MM.1S (cell line): ENCODE data around the gene NPEPPS.

Experiments
- DNase-seq: peaks from one replicate; pipeline ENCODE4 v3.0.0-alpha.2; 2015
- H2AFZ ChIP-seq: fragments of 300-600 bp; sonication (generic); 2 replicates; pipeline ENCODE4 v1.6.0; 2016; ENCODE audit warnings: antibody characterized with exemption, low read length
- H3F3A ChIP-seq: fragments of 300-600 bp; sonication (generic); 2 replicates; pipeline ENCODE4 v1.6.1; 2016; ENCODE audit warnings: mild to moderate bottlenecking, antibody characterized with exemption, low read length, moderate library complexity, mixed read lengths; ENCODE audit not compliant: insufficient read depth
- H3K27ac ChIP-seq: fragments of 300-600 bp; sonication (generic); 2 replicates; pipeline ENCODE4 v1.5.1; 2016; ENCODE audit warnings: mild to moderate bottlenecking, low read length
- H3K27me3 ChIP-seq: fragments of 300-600 bp; sonication (generic); replicated peaks from 2 replicates; pipeline ENCODE4 v1.6.0; 2016; ENCODE audit warnings: low read length; ENCODE audit not compliant: insufficient read depth
- H3K36me3 ChIP-seq: fragments of 300-600 bp; sonication (generic); replicated peaks from 2 replicates; pipeline ENCODE4 v1.6.1; 2016; ENCODE audit warnings: mild to moderate bottlenecking, low read length, mixed read lengths; ENCODE audit not compliant: insufficient read depth
- H3K4me1 ChIP-seq: fragments of 300-600 bp; sonication (generic); 2 replicates; pipeline ENCODE4 v1.6.1; 2016; ENCODE audit warnings: low read length, mixed read lengths
- H3K4me2 ChIP-seq: fragments of 300-600 bp; sonication (generic); 2 replicates; pipeline ENCODE4 v1.6.0; 2016; ENCODE audit warnings: low read depth, low read length
- H3K4me3 ChIP-seq: fragments of 300-600 bp; sonication (generic); 2 replicates; pipeline ENCODE4 v1.5.1; 2016; ENCODE audit warnings: low read length, mixed read lengths
- H3K79me2 ChIP-seq: fragments of 300-600 bp; sonication (generic); 2 replicates; pipeline ENCODE4 v1.6.1; 2016; ENCODE audit warnings: mixed run types, low read length, mixed read lengths
- H3K9ac ChIP-seq: fragments of 300-600 bp; sonication (generic); 2 replicates; pipeline ENCODE4 v1.6.1; 2016; ENCODE audit warnings: low read length, mixed read lengths
- H3K9me2 ChIP-seq: fragments of 300-600 bp; sonication (generic); replicated peaks from 2 replicates; pipeline ENCODE4 v1.6.1; 2016; ENCODE audit warnings: mild to moderate bottlenecking, low read length, mixed read lengths; ENCODE audit not compliant: insufficient read depth
- H3K9me3 ChIP-seq: fragments of 300-600 bp; sonication (generic); replicated peaks from 2 replicates; pipeline ENCODE4 v1.6.1; 2016; ENCODE audit warnings: mild to moderate bottlenecking, low read length, mixed read lengths; ENCODE audit not compliant: insufficient read depth
- H4K20me1 ChIP-seq: fragments of 300-600 bp; sonication (generic); 2 replicates; pipeline ENCODE4 v1.6.1; 2016; ENCODE audit warnings: mild to moderate bottlenecking, low read length, moderate library complexity, mixed read lengths; ENCODE audit not compliant: insufficient read depth
- CTCF ChIP-seq: fragments of 300-600 bp; sonication (generic); IDR thresholded peaks from 2 replicates; pipeline ENCODE4 v1.5.1; 2016; ENCODE audit warnings: antibody characterized with exemption, low read length, mixed read lengths
- EZH2 ChIP-seq: fragments of 300-600 bp; sonication (generic); optimal IDR thresholded peaks from 2 replicates; pipeline ENCODE3; 2017; ENCODE audit warnings: low read depth, mild to moderate bottlenecking, antibody characterized with exemption, low read length, mixed read lengths
- EZH2phosphoT487 ChIP-seq: fragments of 300-600 bp; sonication (generic); IDR thresholded peaks from 2 replicates; pipeline ENCODE4 v1.6.1; 2018; ENCODE audit warnings: antibody characterized with exemption, low read length

Gene NPEPPS

GRCh38 chr17:47629826-47630225, 98.9 kb downstream of the NPEPPS start:
- Histone ChIP-seq H3K27ac (no peak overlapping the region), H3K9ac (no peak overlapping the region), H3K27me3 (no peaks in the 10 kb centered on the region), H3K4me2 (no peak overlapping the region), H4K20me1 (no peaks in the 10 kb centered on the region), H3K9me2 (no peaks in the 10 kb centered on the region), H3F3A (peaks cover 4% of the 10 kb centered on the region; the same call in 1 of the 2 replicates), H3K79me2 (0 out of 2 replicates have a peak, but pooled peaks cover under 1% of the 10 kb centered on the region), H3K4me3 (no peak overlapping the region), H3K36me3 (no peaks in the 10 kb centered on the region), H3K4me1 (peaks cover 6% of the 10 kb centered on the region), H2AFZ (no peak overlapping the region), H3K9me3 (no peaks in the 10 kb centered on the region)
- TF ChIP-seq CTCF: no peak
- no peak for TF ChIP-seq EZH2
- TF ChIP-seq EZH2phosphoT487: no peak
- no peak for DNase-seq

GRCh38 chr17:47630614-47631013, 99.7 kb downstream of the NPEPPS start:
- H3K9me3 ChIP-seq: no peaks in the 10 kb centered on the region

GRCh38 chr17:47632991-47633390, 102.1 kb downstream of the NPEPPS start:
- TF ChIP-seq EZH2phosphoT487: no peak
- TF ChIP-seq EZH2: no peak
- TF ChIP-seq CTCF: no peak
- Histone ChIP-seq H3K79me2 (no peaks in the 10 kb centered on the region), H3K4me2 (no peak overlapping the region), H3K4me3 (no peak overlapping the region), H3K9me3 (no peaks in the 10 kb centered on the region), H3F3A (no peaks in the 10 kb centered on the region), H3K36me3 (no peaks in the 10 kb centered on the region), H3K27me3 (no peaks in the 10 kb centered on the region), H3K4me1 (no peaks in the 10 kb centered on the region), H3K9ac (no peak overlapping the region), H4K20me1 (no peaks in the 10 kb centered on the region), H2AFZ (no peak overlapping the region), H3K27ac (no peak overlapping the region), H3K9me2 (no peaks in the 10 kb centered on the region)
- no peak for DNase-seq

More at GRCh38 chr17:47630614-47631013, 99.7 kb downstream of the NPEPPS start:
- Histone ChIP-seq H4K20me1 (no peaks in the 10 kb centered on the region), H3K4me1 (no peaks in the 10 kb centered on the region), H3K4me2 (no peak overlapping the region), H3K27me3 (no peaks in the 10 kb centered on the region), H3K9ac (no peak overlapping the region), H3K27ac (no peak overlapping the region), H3F3A (no peaks in the 10 kb centered on the region), H3K4me3 (no peak overlapping the region), H2AFZ (no peak overlapping the region), H3K79me2 (no peaks in the 10 kb centered on the region), H3K36me3 (no peaks in the 10 kb centered on the region), H3K9me2 (no peaks in the 10 kb centered on the region)
- DNase-seq: no peak
- no peak for TF ChIP-seq EZH2phosphoT487
- no peak for TF ChIP-seq EZH2
- TF ChIP-seq CTCF: no peak
